Stimulated activated CD4-positive, alpha-beta T cell treated with anti-CD3 and anti-CD28 coated beads, Interleukin-12 subunit alpha, Interleukin-12 subunit beta, amount 100 ng/mL, for 4 hours (primary cell): Measurements from ENCODE around the gene ZBTB7C.

ENCODE experiments used
- DNase-seq: peaks from one replicate; pipeline ENCODE4 v3.0.0-alpha.2; 2020

Gene ZBTB7C

DNA sequence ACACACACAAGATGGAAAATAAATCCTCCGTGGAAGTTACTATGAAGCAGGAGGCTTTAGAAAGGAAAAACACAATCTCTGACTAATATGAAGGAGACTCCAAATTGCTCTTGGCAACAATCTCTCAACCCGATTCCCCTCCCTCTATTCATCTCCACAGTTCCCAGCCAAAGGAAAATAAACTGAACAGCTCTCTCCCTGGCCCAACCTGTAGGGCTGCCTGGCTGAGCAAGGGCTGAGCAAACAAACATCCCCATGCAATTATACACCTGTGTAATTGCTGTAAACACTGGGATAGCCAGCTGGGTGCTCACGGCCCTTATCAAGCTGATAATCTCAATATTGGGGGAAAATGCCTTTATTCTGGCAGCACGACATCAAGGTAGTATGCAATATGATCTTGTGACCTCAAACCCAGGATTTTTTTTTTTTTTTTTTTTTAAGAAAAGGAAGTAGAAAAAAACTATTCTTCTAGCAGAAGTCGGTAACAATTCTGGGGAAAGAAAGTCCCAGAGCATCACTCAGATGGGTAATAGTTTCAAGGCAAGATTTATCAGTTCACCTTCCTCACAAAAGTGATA, 275.4 kb downstream of the ZBTB7C start:
- no peak for DNase-seq

DNA sequence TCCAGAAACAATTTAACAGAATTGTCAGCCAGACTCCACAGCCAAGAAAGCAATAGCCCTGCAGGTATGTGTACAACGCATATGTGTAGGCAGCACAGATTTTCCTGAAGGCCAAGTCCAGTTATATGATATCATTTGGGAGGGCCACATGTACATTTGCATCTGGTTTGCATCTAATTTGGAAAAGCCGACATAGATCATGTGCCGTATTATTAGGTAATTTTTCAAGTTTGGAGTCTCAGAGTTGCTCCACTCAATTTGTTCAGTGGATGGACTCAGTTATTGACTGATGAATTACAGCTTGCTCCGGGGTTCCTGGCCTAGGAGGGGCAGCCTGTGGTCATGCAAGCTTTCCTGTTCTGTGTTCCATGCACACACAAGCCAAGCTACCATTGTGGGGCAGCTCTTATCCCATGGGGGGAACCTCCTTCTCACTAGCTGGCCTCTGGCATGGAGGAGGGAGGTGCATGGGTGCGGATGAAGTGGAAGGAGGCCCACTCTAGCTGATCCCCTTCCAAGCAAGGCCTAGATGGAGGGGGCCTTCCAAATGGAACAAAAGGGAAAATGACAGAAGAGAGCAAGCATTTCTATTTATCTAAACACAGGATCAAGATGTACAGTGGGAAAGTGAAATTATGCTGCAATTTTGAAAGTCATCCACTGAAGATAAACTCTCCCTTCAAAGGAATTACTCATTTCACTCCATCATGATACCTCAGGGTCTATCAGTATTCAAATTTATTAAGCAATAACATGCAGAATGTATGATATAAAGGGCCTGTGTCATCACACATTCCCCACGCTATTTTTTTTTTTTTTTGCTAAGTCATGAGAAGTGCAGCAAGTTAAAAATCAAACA, 276.2 kb downstream of the ZBTB7C start:
- no peak for DNase-seq

DNA sequence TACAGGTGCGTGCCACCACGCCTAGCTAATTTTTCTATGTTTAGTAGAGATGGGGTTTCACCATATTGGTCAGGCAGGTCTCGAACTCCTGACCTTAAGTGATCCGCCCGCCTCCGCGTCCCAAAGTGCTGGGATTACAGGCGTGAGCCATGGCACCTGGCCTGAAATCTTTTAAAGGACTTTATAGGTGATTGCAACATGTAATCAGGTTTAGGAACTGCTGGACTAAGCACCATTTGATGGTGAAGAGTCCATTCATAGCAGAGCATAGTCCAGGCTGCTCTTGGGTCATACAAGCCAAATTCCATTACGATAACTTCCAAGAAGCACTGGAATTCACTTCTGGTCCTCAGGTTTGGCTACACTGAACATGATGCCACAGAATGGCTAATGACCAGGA, 278.1 kb downstream of the ZBTB7C start:
- no peak for DNase-seq

DNA sequence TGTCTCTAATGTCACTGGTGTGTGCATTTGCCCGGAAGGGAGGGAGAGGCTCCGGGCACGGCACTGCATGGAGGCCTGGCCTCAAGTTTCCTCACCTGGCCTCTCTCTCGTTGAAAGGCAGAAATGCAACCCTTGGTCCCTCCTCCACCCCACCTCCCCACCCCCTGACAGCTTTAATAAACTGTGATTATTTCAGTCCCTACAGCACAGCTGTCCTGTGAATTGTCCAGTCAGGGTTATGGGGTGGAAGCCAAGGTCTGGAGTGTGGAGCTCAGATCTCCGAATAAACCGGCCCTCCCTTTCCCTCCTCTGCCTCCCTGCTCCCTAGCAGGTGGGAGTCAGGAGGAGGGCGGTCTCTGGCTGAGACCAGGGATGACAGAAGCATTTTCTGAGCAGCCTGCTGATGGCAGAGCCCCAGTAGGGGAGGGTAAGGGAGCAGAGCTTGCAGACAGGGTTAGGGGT, 279.5 kb downstream of the ZBTB7C start:
- no peak for DNase-seq

DNA sequence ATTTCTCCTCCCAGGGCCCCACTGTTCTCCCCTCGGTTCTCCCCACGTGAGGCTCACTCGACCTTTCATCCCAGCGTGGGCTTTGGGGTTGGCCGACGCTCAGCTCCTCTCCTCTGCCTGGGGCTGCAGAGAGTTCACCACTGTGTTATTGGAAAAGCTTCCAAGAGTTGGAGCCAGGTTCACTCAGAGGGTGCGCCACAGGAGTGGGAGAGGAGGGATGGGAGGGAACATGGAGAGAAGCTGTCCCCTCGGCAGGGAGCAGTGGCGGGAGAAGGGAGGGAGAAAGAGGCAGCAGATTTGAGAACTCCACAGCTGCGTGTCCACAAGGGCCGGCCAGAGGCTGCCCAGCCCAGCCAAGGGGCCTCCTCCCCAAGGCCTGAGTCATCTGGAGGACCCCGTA, 281.6 kb downstream of the ZBTB7C start:
- no peak for DNase-seq

DNA sequence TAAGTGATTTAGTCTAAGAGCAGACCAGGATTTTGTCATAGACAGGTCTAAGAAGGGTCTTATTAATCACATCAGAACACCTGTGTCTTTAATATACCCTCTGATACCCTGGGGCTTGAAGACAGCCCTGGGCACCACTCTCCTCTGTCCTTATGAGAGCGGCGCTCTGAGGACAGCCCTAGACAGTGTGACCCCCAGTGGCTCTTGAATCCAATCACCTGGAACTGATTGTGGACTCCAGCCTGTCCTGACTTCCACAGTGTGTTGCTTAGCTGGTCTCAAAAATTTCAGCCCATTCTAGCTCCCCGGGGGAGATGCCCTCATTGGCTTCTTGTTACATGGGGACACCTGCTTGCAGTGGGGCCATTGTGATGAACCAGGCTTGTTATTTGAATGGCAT, 282.9 kb downstream of the ZBTB7C start:
- DNase-seq: no peak

DNA sequence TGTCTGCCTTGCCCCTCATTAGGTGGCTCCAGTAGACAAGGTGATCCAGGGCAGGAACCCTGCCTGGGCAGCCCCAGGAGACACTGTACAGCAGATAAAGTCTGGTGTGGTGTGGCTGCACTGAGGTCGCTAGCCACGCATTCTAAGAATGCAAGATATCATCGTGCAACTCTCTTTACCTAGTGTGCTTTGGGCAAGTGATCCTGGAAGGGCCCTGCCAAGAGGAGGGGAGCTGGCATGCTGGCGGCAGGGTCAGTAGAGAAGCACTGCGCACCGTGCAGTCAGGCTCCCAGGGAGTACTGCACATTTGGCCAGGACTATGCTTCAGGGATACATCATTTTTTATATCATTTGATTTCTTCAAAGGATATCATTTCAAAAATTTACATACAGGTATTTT, 283.5 kb downstream of the ZBTB7C start:
- no peak for DNase-seq

DNA sequence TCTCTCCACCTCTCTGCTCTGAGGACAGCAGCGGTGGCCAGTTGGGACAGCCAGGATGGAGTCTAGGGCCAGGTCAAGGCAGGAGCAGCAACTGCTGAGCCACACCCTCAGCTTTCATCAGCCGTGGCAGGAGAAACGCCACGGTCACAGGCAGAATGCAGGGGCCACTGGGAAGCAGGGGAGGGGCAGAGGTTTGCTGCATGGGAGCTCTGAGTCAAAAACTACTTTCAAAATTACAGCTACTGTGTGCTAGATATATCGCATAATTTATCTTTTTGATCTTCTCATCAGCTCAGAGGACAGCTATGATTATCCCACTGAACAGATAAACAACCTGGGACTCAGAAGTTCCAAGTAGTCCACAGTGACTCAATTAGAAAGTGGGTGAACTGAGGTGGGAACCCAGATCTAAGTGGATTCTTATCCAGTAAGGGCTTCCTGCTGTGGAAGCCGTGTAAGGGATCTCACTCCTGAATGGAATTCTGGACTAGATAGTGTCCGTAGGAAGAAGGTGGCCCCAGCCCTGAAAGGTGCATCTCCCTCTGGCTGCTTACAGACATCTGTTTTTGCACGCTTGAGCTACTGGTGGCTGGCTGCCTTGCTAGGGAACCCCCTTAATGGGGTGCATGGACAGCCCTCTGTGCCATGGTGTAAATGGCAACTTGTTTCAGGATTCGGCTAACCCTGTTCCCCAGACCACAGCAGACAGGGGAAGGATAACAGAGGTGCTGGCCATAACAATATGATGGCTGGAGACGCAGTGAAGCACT, 284.1 kb downstream of the ZBTB7C start:
- no peak for DNase-seq

DNA sequence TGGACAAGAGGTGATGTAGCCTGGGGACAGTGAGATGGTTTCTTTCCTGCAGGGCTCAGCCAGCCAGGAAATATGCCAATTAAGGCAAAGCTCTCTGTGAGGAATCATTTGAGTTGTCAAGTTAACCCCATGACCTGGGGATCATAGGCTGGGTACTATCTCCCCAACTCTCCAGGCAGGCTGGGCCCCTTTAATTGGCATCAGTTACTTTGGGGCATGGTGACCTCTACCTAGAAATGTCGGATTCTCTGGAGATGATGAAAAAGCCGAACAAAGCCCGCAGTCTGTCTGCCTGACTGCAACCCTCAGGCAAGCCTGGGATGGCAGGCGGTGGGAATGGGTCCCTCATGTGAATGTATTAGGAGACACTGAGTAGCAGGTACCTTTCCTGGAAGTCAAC, 285.2 kb downstream of the ZBTB7C start:
- no peak for DNase-seq

DNA sequence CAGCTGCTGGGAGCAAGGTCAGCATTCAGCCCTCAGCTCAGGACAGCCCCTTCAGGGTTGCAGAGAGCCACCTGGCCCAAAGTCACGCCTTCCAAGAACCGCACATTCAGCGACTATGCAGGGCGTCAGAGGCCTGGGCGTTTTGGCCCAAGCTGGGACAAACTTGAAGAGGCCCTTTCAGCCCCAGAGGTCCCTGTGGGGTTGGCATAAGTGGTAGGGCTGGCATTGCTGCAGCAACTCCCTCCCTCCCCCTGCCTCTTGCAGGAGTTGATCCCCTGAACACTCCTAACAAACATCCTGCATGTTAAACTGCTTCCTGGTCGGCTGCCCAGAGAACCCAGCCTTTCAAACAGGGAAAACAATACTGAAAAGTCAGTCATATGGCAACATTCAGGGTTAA, 285.9 kb downstream of the ZBTB7C start:
- DNase-seq: no peak

DNA sequence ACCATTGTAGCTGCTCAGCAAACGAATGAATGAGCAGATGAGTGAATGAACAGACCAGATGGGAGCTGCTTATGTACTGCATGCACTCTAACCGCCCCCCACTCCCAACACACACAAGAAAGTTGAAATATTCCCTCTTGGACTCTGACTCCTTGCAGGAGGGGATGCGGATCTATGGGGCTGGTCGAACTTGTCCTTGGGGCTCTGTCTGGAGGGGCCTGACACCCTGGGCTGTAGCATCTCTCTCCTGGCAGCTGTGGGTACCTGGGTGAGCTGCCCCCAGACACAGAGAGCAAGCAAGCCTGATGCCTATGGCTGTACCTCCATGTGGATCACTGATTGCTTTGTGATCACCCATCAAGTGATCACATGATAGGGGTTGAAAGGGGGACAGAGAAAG, 286.4 kb downstream of the ZBTB7C start:
- DNase-seq: no peak

DNA sequence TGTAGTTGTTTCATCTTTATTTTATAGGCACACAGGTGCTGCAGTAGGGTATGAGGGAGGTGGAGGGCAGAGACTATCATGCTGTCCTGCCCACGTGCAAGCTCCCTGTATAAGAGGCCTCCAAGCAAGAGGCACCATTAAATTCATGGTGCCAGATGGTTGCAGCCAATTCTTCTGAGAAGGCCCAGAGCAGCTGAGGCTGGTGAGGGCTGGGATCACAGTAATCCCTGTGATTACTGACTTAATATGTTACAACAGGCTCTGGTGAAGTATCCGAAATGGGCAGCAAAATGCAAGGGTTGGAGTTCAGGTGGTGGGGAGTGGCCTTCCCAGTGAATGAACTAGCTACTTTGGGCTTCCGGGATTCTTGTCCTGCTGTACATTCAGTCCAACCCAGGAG, 286.8 kb downstream of the ZBTB7C start:
- no peak for DNase-seq

DNA sequence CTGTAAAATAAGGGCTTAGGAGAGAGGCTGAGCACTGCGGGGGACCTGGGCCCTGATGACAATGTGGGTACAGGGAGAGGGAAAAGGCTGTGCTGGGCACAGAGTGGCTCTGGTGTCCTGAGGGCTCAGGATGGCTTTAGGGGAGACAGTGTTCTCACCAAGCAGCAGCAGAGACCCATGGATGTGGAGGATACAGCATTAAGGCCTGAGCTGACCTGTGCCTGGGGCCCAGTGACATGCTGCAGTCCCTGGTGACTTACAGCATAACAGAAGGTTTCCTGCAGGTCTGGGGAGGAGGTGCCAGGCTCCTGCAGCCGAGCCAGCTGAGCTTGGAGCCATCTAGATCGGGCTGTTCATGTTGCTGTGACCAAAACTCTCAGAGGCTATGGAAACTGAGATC, 287.4 kb downstream of the ZBTB7C start:
- no peak for DNase-seq

DNA sequence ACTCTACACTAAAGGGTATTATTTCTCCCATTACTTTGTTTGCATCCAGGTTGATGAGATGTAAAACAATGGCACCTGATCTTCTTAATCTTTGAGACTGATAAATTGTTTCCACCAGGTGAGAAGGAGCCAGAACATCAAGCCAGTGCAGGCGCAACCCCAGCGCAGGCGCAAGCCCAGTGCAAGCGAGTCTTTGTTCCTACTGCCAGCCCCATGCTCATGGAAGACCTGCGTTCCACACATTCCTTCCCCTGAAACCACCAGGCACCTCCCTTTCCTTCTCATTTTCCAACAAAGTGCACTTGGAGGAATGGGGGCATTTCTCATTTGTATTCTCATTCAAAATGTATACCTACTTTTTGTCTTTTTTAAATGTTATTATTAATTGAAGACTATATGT, 290.0 kb downstream of the ZBTB7C start:
- no peak for DNase-seq

DNA sequence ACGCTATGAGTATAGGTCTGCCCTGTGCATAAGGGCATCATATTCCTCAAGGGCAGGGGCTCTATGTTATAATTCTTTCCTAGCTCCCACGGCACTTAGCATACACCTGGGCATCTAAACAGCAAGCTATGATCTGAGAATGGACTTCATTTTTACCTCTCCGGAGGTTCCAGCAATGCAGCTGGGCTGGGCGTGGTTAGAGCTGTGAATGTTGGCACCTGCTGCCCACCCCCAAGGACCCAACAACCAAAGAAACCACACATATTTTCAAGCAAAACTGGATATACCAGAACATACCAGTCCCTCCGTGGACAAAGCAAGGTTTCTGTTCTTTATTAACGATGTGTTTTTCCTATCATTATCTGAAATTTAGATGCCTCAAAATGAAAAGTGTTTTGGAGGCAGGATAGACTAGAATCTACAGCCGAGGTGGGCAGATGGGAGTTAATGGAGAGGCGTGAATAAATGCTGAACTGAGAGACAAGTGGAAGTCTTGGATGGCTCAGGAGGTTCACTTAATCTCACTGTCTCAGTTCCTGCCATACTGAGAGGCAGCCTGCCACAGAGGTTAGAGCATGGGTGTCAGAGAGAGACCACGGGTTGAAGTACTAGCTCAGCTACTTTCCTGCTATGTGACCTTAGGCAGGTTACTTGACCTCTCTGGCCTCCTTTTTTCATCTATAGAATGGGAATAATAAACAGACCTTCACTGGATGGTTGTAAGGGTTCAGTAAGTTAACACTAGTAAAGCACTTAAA, 292.1 kb downstream of the ZBTB7C start:
- DNase-seq: no peak

DNA sequence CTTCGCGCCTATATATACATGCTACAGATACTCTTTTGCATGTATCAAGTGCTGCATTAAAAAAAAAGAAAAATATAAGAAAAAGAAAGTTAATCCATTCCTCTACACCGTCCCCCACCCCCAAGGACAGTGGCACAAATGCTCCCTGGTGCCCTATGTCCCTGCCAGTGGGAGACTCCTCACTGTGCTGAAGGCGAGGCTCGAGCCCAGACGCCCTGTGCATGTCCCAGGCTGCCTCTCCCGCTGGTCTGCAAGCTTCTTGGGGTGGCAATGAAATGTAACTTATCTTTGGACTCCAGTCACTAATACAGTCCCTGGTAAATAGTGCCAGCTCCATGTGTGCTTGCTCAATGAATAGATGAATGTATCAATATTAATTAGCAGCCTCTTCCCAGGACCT, 293.2 kb downstream of the ZBTB7C start:
- no peak for DNase-seq

DNA sequence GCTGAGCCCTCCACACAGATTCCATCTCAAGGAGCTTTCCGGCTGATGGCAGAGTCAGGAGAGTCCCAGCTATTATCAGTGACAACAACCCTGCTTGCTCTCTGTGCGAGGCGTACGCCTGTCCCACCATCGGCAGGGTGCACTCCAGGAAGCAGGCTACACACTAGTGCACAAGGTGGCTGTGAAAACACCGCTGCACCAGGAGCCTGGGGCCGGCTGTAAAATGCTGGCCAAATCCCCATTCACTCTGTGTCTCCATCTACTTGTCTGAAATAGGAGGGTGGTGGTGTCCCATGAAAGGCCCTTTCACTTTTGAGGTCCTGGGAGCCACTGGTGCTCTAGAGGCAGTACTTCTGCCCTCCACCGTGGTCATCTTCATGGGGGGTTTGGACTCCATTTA, 295.5 kb downstream of the ZBTB7C start:
- no peak for DNase-seq

DNA sequence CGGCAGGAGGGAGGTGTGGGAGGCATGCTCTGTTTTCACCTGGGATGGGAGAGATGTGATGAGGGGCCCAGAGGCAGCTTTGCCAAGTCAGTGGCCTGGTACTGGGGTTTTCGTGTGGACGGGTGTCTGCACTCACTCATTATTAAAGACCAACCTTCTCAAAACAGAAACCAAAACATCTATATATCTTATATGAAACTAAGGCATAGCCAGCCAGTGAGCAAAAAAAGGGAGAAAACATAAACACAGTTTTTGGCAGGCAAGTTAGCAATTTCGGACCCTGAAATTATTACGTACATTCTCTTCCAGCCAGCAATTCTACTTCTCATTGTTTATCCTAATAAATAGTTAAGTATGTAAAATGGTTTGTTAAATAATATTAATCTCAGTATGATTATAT, 297.6 kb downstream of the ZBTB7C start:
- DNase-seq: no peak

DNA sequence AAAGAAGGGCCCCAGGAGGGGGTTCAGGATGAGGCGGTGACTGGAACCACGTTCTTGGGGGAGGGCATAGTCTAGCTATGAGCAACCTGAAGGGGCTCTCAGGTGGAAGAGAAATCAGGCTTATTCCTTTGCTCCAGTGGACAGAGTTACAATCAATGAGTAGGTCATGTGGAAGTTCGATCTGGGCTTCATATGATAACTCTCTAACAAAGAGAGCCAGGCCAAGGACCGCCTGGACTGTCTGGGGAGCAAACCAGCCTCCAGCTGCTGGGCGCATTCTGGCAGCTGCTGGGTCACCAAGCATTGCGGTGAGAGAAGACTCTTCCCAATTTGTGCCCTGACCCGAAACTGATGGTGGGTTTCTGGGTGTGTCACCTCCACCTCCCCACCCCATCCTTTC, 298.4 kb downstream of the ZBTB7C start:
- no peak for DNase-seq

DNA sequence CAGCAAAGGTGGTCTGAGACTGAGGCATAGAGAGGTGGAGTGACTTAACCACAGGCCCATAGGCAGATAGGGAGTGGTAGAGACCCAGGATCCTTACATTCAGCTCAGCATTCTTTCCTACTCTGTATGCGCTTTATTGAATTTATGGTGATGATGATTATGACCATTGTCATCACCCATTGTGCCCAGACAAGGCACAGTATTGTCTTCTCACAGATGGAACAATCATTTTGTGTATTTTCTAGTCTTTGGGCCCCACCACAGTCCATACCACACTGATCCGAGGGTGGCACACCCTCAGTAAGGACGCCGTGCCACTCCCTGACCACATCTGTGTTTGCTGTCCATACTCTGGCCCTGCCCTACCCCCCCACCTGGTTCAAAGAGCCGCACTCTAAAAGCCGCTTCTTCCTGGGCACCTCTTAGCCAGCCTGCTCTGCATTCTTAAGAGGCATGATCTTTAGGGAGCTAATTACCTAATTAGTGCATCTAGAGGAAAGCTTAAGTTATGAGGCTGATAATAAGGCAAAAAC, 299.2 kb downstream of the ZBTB7C start:
- no peak for DNase-seq

DNA sequence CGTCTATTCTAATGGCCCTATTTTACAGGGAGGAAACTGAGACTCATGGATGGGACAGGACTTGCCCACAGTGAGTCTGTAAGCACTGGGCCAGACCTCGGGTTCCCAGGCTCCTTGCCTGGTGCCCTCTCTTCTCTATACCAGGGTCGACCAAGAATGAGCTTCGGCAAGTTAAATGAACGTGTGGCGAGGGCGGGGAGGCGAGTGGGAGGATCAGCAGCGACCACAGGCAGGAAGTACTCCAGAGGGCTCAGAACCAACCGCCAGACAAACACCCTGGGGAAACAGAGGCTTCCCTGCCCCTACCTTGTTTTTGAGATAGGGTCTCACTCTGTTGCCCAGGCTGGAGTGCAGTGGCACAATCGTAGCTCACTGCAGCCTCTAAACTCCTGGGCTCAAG, 301.0 kb downstream of the ZBTB7C start:
- DNase-seq: no peak

DNA sequence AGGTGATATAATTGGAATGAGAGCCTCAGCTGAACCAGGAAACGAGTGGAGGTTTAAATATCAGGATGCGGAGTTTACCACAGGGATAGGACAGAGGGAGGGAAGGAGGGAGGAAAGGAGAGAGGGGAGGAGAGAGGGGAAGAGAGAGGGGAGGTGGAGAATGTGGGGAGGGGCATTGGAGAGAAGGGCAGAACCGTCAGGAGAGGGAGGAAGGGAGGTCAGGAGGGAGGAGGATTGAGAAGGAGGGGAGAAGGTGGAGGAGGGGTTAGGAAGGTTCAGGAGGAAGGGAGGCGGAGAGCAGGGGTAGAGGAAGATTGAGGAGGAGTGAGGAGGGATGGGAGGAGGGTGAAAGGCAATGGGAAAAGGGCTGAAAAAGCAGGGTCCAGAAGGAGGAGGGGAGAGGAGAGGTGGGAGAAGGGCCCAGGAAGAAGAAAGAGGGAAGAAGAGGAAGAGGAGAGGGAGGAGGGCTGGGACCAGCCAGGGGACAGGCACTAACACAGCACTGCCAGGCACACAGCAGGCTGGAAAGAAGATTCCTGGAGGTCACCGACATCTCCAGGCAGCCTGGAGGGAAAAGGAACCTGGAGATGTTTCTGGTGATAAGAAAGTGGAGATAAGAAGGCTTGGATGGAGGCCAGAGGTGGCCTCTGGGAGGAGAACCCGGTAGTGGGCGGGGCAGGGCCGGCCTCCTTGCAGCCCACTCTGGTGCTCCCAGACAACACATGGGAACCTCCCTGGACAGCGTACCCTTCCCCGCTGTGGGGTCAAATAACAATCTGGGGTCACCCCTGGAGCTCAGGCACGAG, 302.0 kb downstream of the ZBTB7C start:
- DNase-seq: no peak
